GM12872 (cell line): ENCODE data around the gene SLC38A2.
A peak's percentile ranks its signal among the peaks of the same experiment; 100 is the strongest.

ENCODE experiments used
- TF ChIP-seq, protein P1 (sequence below): IDR thresholded peaks from 3 replicates; pipeline ENCODE4 v1.5.1; 2011; ENCODE audit warnings: low read depth, mild to moderate bottlenecking, low read length, moderate library complexity; ENCODE audit not compliant: insufficient read depth

The SLC38A2 gene

DNA sequence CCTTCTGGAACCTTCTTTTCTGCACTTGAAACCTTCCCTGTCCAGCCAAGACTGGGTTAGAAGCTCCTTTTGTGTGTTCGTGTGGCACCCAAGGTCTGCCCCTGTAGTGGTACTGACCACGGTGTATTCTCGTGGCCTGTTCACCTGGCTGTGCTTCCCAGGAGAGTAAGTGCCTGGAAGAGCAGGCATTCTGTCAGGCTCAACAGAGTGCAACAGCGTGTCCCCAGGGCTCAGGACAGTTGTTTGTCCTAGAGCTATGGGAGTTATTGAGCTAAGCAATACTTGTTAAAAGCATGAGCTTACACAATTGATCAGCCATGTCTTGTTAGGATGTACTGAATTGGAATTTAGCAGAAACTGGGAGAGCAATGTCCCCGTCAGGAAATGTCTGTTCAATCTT, 12.9 kb upstream of the SLC38A2 start:
- TF ChIP-seq, protein P1, sequence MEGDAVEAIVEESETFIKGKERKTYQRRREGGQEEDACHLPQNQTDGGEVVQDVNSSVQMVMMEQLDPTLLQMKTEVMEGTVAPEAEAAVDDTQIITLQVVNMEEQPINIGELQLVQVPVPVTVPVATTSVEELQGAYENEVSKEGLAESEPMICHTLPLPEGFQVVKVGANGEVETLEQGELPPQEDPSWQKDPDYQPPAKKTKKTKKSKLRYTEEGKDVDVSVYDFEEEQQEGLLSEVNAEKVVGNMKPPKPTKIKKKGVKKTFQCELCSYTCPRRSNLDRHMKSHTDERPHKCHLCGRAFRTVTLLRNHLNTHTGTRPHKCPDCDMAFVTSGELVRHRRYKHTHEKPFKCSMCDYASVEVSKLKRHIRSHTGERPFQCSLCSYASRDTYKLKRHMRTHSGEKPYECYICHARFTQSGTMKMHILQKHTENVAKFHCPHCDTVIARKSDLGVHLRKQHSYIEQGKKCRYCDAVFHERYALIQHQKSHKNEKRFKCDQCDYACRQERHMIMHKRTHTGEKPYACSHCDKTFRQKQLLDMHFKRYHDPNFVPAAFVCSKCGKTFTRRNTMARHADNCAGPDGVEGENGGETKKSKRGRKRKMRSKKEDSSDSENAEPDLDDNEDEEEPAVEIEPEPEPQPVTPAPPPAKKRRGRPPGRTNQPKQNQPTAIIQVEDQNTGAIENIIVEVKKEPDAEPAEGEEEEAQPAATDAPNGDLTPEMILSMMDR: no peak

DNA sequence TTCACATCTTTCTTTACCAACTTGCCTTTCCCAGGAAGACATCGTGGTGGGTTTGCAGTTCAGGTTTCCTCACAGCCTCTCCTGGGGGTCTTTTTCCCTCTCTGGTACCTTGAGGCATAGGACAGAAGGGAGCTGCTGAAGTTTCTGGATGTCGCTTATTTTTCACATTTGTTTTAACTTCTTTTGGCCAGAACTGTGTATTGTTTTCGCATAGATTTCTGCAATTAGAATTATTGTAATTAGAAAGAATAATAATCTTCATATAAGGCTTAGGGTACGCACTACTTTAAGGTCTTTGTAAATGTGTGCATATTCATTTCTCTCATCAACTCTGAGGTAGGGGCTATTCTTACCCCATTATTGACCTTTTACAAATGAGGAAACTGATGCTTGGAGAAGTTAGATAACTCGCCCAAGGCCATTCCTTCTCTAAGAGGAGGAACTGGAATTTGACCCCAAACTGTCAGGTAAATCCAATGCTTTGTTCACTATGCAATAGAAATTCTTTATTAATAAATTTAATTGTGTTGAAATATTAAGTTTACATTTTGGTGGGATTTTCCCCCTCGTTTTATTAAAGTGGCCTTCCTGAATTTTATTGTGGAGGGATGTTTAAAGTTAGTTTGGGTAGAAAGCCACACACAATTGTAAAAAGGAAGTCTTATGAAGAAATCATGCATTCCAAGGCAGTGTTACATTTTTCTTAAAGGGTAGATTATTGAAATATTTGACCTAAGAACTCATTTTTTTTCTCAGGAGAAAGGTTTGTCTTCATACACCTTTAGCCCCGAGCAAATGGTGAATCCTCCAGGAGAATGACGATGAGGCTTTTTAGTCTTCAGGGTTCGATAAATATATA, 12.1 kb upstream of the SLC38A2 start:
- TF ChIP-seq, protein P1: no peak

DNA sequence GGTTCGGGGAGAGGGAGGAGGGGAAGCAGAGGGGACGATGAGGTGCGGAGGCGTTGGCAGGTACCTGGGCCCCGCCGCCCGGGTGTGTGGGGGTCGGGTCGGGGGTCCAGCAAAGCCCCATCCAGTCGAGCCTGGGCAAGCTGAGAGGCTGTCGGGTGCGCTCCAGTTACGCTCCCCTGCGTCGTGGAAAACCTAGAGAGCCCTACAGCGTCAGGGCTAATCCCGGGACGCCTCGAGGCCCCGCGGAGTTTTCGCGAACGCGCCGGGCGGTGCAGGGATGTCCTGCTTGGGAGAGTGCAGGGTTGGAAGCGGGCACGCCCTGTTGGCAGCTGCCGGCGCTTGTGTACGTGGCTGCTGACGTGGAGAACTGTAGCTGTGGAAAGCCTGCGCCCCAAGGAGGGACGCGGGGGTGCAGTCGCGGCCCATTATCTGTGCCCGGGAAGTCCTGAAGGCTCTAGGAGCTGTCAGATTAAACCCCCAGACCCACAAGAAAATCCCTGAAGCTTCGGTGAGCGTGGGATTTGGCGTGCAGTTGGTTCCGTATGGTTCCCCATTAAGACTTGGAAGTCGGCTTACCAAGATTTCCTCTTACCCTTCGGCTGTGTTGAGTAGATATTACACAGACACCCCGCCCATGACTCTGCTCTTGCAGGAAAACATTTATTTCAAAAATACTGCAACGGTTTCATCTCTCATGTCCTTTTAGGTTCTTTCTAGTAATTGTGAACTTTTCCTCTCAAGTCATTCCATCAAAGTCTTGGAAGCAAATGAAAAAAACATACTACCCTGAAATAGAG, 11.3 kb upstream of the SLC38A2 start:
- TF ChIP-seq, protein P1: no peak

DNA sequence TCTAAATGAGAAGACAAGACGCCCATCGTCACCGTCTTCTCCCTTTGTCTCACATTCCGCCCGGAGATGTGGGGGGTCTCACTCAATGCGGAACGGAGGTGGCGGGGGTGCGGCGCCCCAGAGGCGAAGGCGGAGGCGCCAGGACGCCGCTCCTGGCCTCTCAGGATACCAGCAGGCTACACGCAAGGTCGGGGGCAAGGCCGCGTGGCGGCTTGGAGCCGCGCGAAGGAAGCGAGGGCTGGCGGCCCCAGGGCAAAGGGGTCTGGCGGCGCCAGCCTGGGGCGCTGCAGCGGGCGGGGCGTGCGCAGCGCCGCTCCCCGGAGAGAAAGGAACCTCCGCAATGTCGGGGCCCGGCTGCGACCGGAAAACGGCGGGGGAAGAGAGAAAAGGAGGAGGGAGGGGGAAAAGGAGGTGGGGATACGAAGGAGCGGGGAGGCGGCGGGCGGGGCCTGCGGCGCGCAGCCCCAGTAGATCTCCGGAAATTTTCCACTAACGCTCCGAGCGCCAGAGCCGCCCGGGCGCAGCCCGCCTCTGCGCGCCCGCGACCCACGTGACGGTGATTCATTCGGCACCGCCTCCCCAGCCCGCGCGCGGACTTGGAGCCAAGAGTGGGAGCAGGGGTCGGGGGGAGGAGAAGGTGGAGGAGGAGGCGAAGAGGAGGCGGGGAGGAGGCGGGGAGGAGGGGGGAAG, 10.5 kb upstream of the SLC38A2 start:
- TF ChIP-seq, protein P1: peak; percentile 39

DNA sequence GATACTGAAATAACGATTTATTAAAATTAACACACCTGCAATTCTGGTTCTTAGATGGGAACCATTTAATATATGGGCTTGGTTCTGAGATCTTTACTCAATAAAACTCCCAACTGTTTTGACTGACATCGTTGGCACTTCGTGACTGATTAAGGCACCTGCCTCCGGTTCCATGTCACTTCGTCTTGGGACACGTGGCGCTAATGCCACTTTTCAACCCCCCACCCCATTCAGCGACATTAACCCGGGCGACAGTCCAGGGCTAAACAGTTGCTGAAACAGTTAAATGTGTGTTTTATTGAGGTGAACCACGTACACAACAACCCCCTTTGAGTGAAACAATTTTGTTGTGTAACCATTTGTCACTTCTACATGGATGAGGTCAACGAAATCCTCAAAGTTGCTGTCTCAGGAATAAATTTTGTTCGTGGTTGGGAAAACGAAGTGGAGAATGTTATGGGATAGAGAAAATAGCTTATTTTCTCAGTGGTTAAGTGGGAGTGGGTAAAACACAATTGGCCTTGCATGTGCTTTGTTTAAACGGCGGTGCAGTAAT, 9.9 kb upstream of the SLC38A2 start:
- TF ChIP-seq, protein P1: no peak

DNA sequence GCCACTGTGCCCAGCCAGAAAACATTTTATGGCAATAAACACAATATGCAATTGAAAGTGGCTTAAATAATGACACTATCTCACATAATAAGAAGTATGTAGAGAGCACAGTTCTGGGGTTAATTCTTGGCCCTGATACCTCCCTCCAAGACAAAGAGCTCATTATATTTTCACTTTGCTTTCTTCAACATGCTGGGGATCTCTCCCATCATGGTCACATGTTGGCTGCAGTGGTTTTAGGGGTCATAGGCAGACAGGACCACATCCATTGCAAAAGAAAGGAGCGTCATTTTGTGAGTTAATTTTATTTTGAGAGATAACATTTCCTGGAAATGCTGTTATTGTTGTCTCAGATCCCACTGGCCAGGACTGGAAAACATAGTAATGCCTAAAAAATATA, 8.3 kb upstream of the SLC38A2 start:
- TF ChIP-seq, protein P1: no peak
